H1 (cell line): ENCODE data around the gene MIP. TPM values are rescaled to one million over a fixed set of nuclear protein-coding genes. Genes with fewer than 3 reads are reported as not detected.

Experiments used
- BRCA1 ChIP-seq: IDR thresholded peaks from 2 replicates; pipeline ENCODE4 v1.6.1; 2012; ENCODE audit warnings: low read depth, low read length, improper control_type of control experiment
- CBX8 ChIP-seq: fragments of 300-800, 300-1000 bp; sonication (generic); IDR thresholded peaks from 2 replicates; pipeline ENCODE4 v1.7.1; 2016; ENCODE audit warnings: low read depth, low read length, borderline replicate concordance
- CEBPB ChIP-seq: IDR thresholded peaks from 2 replicates; pipeline ENCODE4 v1.6.1; 2012; ENCODE audit warnings: low read depth, low read length
- CREB1 ChIP-seq: IDR thresholded peaks from 2 replicates; pipeline ENCODE4 v1.6.1; 2012; ENCODE audit warnings: inconsistent platforms
- EGR1 ChIP-seq: IDR thresholded peaks from 2 replicates; pipeline ENCODE4 v1.6.1; 2011; ENCODE audit warnings: low read depth, low read length, borderline replicate concordance
- FOSL1 ChIP-seq: IDR thresholded peaks from 2 replicates; pipeline ENCODE4 v1.6.1; 2011; ENCODE audit warnings: mild to moderate bottlenecking, low read depth, low read length, moderate library complexity; ENCODE audit not compliant: insufficient read depth
- HDAC2 ChIP-seq, 2 experiments: fragments of 300-600 bp in 1 of 2; sonication (generic) in 1 of 2; IDR thresholded peaks; 2 replicates each; pipeline ENCODE4 v1.6.1; 2011 to 2012; ENCODE audit warnings: low read depth in 2 of 2, low read length in 2 of 2, mild to moderate bottlenecking in 2 of 2, moderate library complexity in 2 of 2, borderline replicate concordance in 1 of 2, inconsistent platforms in 1 of 2
- KDM5A ChIP-seq: fragments of 200-600 bp; IDR thresholded peaks from 2 replicates; pipeline ENCODE4 v1.7.1; 2012; ENCODE audit warnings: mild to moderate bottlenecking, low read length, inconsistent platforms, mixed read lengths
- MAFK ChIP-seq: IDR thresholded peaks from 2 replicates; pipeline ENCODE4 v1.6.1; 2012; ENCODE audit warnings: low read depth, mild to moderate bottlenecking, improper control_type of control experiment, low read length
- POU5F1 ChIP-seq: IDR thresholded peaks from 2 replicates; pipeline ENCODE4 v1.6.1; 2011; ENCODE audit warnings: low read depth, mild to moderate bottlenecking, low read length, moderate library complexity
- RAD21 ChIP-seq, 2 experiments: IDR thresholded peaks in 1 of 2; conservative IDR thresholded peaks in 1 of 2; 2 replicates each; pipeline ENCODE4 v1.6.1; 2011; ENCODE audit warnings: low read depth in 2 of 2, low read length in 2 of 2, improper control_type of control experiment in 1 of 2, inconsistent platforms in 1 of 2, mild to moderate bottlenecking in 1 of 2, moderate library complexity in 1 of 2
- RBBP5 ChIP-seq: IDR thresholded peaks from 2 replicates; pipeline ENCODE4 v1.7.1; 2012; ENCODE audit warnings: low read depth, mild to moderate bottlenecking, inconsistent platforms, low read length, moderate library complexity, borderline replicate concordance
- RXRA ChIP-seq: IDR thresholded peaks from 2 replicates; pipeline ENCODE4 v1.6.1; 2011; ENCODE audit warnings: low read depth, mild to moderate bottlenecking, low read length, moderate library complexity; ENCODE audit not compliant: insufficient read depth
- SAP30 ChIP-seq: fragments of 300-600 bp; sonication (generic); IDR thresholded peaks from 2 replicates; pipeline ENCODE4 v1.7.1; 2012; ENCODE audit warnings: low read length, moderate library complexity, mild to moderate bottlenecking, inconsistent platforms; ENCODE audit not compliant: insufficient read depth, insufficient replicate concordance
- SP2 ChIP-seq: IDR thresholded peaks from 2 replicates; pipeline ENCODE4 v1.6.1; 2012; ENCODE audit warnings: mild to moderate bottlenecking, low read length, inconsistent platforms
- SRF ChIP-seq: IDR thresholded peaks from 2 replicates; pipeline ENCODE4 v1.6.1; 2011; ENCODE audit warnings: mild to moderate bottlenecking, low read depth, low read length, moderate library complexity
- TAF7 ChIP-seq: optimal IDR thresholded peaks from 2 replicates; pipeline ENCODE3; 2011; ENCODE audit warnings: low read depth, mild to moderate bottlenecking, inconsistent platforms, low read length, moderate library complexity, borderline replicate concordance
- TBP ChIP-seq: IDR thresholded peaks from 2 replicates; pipeline ENCODE4 v1.6.1; 2011; ENCODE audit warnings: low read depth, low read length, improper control_type of control experiment
- TCF12 ChIP-seq: IDR thresholded peaks from 2 replicates; pipeline ENCODE4 v1.6.1; 2011; ENCODE audit warnings: low read depth, mild to moderate bottlenecking, low read length
- polyA plus RNA-seq, 7 experiments: library from polyadenylated mRNA; depleted of rRNA in 3 of 7; stranded (reverse) in 5 of 7; unstranded in 2 of 7; fragments of >200 nt in 5 of 7; fragments of 200-250 nt in 2 of 7; gene quantifications; 1 replicate in 5 of 7; 2 replicates in 1 of 7; 4 replicates in 1 of 7; pipeline versions ENCODE4 v1.2.1 to v1.2.3, GENCODE V29; 2011 to 2013; ENCODE audit warnings: missing spikeins in 2 of 7, mixed read lengths in 2 of 7
- total RNA-seq: library from RNA; stranded (reverse); fragmentation: NEBNext Ultra II Directional; extraction: Animal tissue kit (Norgen Biotek cat#: 25700); gene quantifications from 2 replicates; pipeline ENCODE4 v1.2.1, GENCODE V29; 2021
- TF ChIP-seq, protein P1 (sequence below): IDR thresholded peaks from 2 replicates; pipeline ENCODE4 v1.6.1; 2011; ENCODE audit warnings: low read length, improper control_type of control experiment
- TF ChIP-seq, protein P2 (sequence below): IDR thresholded peaks from 2 replicates; pipeline ENCODE4 v1.6.1; 2012; ENCODE audit warnings: inconsistent platforms

Gene MIP
- total and polyA plus RNA-seq, 2 of the 8 experiments (the other 6 are each of a cell fraction or from before 2014, with no cell fraction given) = 0.05 TPM; not detected in 1

DNA sequence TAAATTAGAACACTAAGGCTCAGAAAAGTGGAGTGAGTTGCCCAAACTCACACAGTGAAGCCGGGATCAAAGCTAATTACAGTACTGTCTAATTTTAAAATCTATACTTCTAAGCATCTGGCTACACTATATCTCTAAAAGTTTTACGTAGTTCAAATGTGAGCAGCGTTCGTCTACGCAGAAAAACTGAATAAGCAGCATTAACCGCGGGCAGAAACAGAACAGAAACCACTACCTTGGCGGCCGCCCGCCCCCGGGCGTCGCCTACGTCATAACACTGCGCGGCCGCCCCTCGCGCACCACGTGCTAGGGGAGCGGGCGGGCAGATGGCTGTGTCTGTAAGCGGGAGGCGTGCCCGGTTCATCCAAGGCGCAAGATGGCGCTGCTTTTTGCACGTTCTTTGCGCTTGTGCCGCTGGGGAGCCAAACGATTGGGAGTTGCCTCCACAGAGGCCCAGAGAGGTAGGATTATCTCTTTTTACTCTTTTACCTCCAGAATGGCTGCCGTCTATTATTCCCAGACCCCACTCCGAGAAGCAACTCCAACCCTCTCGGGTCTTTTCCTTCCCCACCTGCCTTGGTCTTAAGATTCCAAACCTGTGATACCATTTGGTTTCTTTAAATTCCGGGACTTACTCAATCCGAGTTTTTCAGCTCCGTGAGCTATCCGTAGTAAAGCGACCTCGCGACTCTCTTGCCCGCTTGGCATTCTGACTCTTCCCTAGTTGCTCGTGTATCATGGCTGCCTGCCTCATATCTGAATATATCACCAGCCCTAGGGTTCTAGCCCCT is 14.0 kb upstream of the MIP start, which contains the start of gene SPRYD4 (continued):
- TF ChIP-seq CEBPB = no peak
- TF ChIP-seq KDM5A = peak; percentile 95
- TF ChIP-seq TAF7 = no peak
- TF ChIP-seq FOSL1 = no peak
- TF ChIP-seq BRCA1 = peak; percentile 61; the same call in 1 of the 2 replicates
- TF ChIP-seq MAFK = no peak
- TF ChIP-seq SP2 = no peak
- TF ChIP-seq TCF12 = 0 out of 2 replicates have a peak, but pooled peaks have one; percentile 65
- TF ChIP-seq, protein P1, sequence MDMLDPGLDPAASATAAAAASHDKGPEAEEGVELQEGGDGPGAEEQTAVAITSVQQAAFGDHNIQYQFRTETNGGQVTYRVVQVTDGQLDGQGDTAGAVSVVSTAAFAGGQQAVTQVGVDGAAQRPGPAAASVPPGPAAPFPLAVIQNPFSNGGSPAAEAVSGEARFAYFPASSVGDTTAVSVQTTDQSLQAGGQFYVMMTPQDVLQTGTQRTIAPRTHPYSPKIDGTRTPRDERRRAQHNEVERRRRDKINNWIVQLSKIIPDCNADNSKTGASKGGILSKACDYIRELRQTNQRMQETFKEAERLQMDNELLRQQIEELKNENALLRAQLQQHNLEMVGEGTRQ = peak; percentile 93
- no peak for TF ChIP-seq RBBP5
- TF ChIP-seq, protein P2, sequence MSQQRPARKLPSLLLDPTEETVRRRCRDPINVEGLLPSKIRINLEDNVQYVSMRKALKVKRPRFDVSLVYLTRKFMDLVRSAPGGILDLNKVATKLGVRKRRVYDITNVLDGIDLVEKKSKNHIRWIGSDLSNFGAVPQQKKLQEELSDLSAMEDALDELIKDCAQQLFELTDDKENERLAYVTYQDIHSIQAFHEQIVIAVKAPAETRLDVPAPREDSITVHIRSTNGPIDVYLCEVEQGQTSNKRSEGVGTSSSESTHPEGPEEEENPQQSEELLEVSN = peak; percentile 94
- no peak for TF ChIP-seq SAP30
- TF ChIP-seq CREB1 = peak; percentile 98
- TF ChIP-seq EGR1 = peak; percentile 90
- no peak; a peak in 1 of 4 replicates for TF ChIP-seq RAD21 (IDR thresholded peaks at IDR 0.05 in 1 of 2, conservative IDR thresholded peaks at IDR 0.05 in 1 of 2; ENCODE audit: low read depth in 2 of 2, low read length in 2 of 2)
- TF ChIP-seq CBX8 = no peak
- peak in 1 of 2 experiments; percentile 30; a peak in 2 of 4 replicates for TF ChIP-seq HDAC2 (IDR thresholded peaks at IDR 0.05; ENCODE audit: borderline replicate concordance in 1 of 2, low read depth in 2 of 2, low read length in 2 of 2)
- peak; percentile 78 for TF ChIP-seq TBP
- peak; percentile 76 for TF ChIP-seq SRF
- no peak for TF ChIP-seq POU5F1
- no peak for TF ChIP-seq RXRA
